Effector CD8-positive, alpha-beta T cell (primary cell): Measurements from ENCODE around the gene GPRIN1.
"Not testable (repeated sequence)": the region's sequence is repeated elsewhere in the genome, so short reads cannot be mapped to it uniquely, and the experiment has no call there.

Experiments
- DNase-seq: peaks from one replicate; lab custom pipeline; 2025; lab: John Stamatoyannopoulos, UW

GPRIN1 gene

DNA sequence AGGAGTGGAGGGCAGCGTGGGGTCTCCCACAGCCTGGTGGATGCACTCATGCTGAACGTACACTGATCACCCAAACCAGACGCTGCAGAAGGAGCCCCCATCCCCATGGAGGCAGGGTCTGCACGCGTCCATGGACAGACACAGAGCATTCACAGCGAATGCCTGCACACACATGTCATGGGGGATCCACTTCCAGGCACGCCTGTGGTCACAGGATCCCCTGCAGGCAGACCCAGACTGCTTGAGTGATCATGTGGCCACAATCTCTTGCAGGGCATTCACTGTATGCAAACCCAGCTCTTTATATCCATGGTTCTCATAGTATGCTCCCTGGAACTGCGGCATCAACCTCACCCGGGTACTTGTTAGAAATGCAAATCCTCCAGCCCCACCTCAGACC, 15.0 kb upstream of the GPRIN1 start:
- DNase-seq = no peak

DNA sequence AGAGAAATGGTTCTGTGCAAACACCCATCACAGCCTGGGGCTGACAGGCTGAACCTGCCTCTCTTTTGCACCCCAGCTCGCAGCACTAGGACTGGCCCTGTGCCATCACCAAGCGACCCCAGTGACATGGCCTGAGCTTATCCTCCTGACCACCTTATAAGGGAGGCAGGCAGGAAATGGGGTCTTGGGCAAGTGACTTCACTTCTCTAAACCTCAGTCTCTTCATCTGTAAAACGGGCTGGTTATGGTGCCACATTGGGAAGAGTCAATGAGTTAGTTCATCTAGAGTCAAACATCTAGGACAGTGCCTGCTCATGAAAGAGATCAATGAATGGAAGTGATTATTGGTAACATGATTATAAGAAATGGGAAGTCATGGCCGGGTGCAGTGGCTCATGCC, 14.2 kb upstream of the GPRIN1 start:
- DNase-seq = no peak

DNA sequence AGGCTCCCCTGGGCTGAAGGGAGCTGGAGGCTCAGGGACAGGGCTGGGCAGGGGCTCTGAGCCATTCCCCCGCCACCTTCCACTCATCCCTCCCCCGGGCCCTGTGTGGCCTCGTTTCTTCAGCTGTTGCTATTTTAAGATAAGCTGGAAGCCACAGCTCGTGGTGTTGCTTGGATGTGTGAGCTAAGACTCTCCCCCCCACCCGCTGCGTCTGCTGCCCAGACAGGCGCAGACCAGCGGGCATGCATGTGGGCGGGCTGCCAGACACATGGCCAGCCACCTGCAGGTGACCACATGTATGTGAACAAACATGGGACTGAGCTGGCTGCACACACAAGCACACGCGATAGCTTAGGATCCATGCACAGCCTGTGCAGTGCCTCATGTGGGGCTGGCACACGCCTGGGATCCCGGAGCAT, 11.7 kb upstream of the GPRIN1 start:
- DNase-seq = no peak

DNA sequence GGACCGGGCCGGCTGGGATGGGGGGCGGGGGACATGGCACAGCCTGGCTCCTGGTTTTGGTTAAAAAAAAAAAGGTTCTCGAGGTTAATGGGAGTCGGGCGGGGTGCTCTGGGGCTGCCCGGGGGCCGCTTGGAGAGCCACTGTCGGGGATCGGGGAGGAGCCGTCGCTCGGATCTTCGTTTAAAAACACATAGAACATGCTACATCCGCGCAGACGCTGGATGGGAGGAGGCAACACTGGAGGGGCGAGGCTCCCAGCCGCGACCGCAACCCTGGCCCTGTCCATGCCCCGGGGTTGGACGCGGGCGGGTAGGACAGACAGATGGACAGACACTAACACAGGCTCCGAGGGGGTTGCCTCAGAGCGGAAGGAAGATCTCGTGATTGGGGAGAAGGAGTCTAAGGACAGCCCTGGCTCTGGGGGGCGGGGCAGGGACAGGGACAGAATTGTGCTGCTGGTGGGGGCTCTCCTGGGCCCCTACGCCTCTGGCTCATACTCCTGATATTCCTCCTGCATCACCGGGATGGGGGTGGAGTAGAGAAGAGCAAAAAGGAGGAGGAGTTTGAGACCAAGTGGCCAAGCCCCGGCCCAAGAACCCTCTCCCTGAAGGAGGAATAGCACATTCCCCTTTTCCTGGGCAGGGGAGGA, 10.5 kb upstream of the GPRIN1 start:
- no peak for DNase-seq

DNA sequence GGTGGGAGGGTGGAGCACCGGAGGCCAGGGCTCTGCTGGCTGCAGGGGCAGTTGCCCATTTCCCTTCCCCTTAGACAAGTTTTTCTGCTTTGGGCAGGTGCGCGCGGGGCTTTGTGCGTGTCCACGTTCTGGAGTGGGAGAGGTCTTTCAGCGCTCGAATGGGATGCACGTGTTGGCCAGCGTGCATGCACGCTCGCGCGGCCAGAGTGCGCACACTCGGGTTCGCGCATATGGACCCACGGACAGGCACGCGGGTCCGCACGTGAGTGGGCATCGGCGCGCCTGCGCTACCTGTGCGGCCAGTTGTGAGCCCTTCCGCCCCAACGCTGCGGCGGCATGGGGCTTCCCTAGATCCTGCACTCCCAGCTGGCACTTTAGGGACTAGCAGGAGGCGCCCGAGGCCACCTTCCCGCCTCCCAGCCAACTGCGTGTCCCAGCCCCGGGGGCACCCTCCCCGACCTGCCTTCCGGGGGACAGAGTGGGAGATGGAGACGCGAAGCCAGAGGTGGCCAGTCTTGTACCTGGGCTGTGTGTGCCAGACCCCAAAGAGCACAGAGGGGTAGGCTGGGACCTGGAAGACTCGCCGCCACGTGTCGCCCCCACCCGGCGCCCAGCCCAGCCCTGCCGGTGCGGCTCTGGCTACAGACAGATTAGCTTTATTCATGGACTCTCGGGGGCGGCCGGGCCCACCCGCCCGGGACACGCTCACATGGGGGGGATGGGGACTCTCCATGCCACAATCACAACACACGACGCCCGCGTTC, 9.8 kb upstream of the GPRIN1 start:
- DNase-seq = no peak

DNA sequence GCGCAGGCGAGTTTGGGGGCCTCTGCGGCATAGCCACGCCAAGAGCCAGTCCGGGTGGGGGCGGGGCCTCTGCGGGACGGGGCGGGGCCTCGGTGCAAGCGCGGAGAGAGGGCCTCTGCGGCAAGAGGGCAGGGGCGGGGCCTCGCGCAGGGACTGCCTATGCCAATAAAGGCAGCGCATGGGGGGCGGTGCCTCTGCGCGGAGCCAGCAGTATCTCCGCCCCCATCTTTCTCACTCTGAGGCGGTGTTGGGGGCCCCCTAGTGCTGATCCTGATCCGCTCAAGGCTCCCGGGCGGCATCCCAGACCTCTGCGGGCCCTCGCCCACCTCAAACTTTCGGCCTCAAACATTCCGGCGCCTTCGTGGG, 9.2 kb upstream of the GPRIN1 start:
- DNase-seq = peak; percentile 68

DNA sequence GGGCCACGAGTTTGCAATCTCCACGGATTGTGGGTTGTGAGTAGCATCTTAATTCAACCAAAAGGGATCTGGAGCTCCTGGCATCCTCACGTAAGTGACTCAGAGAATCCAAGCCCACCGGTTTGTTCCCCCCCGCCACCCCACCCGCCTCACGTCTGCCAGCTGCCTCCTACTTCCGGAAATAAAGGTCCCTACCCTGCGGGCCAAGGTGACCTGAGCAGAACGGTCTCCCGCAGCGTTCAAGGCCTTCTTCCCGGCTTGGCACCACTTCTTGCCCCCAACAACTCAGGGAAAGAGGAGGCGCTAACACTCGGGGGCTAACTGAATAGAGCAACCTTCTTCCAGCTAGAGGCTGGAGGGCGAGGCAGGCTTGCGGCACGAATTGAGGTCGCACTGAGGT, 8.8 kb upstream of the GPRIN1 start:
- no peak for DNase-seq

DNA sequence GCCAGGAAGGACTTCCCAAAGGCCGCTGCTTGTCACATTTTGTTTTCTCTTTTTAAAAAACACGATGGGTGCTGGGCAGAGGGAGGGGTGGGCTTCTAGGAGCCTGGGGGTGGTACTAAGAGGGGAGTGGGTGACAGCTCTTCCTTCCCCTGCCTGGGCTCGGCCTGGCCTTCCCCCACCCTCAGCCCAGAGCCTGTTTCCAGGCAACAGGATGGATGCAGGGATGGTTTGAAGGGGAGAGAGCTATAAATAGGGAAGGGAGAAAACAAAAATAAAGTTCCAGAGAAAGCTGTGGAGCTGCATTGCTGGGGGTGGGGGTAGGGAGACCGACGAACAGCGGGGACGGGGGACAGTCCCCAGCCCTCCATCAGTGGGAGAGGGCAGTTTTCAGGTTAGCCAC, 6.6 kb upstream of the GPRIN1 start:
- no peak for DNase-seq

DNA sequence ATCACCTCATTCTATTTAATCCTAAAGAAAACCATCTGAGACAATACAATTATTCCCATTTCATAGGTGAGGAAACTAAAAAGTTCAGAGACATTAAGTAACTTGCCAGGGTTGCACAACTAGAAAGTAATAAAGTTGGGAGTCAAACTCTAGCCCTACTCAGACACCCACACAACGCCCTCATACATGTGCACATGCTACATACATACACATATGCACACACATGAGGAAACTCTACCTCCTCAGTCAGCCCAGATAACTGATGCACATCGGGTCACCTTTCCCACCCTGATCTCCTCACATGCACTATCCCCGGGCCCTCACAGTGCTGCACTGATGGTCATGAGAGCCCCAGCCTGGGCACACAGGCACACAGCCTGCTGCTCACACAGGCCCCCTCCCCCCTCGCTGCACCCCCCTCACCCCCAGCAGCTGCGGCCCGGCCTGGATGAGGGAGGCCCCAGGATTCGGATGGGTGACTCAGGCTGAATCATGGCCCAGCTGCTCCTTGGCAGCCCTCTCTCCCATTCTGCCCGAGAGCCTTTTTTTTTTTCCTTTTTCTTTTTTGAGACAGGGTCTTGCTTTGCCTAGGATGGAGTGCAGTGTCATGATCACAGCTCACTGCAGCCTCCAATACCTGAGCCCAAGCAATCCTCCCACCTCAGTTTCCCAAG, 5.0 kb upstream of the GPRIN1 start:
- no peak for DNase-seq

DNA sequence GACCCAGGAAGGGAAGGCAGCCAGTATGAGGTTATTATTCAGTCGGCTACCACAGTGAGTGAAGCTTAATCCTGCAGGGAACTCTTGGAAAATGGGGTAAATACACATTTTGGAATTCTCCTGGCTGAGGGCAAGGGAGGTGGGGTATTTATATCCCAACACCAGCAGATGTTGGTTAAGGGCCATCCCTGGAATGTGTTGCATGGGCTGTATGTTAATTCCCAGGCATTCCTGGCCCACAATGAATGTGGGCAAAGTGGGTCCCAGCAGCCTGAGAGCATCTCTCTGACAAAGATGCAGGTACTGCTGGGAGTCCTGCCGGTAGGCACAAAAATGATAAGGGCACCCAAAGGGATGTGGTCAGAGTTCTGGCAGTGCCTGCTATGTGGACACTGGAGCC, 2.9 kb upstream of the GPRIN1 start:
- DNase-seq = no peak

DNA sequence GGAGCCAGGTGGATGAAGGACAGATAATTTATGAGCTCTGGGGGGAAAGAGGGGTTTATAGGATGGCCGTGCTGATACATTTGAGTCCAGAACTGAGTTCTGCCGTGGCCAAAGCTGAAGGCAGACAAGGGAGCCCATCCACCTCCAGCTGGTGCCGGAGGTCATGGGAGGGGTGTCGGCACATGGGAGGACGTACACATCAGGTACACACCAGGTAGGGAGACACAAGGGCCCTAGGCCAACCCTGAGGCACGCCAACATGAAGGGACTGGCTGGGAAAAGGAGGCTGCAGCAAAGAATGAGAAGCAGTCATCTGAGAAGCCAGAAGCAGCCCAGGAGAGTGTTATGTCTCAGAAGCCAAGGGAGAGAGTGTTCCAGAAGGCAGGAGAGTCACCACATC, 2.1 kb upstream of the GPRIN1 start:
- no peak for DNase-seq

DNA sequence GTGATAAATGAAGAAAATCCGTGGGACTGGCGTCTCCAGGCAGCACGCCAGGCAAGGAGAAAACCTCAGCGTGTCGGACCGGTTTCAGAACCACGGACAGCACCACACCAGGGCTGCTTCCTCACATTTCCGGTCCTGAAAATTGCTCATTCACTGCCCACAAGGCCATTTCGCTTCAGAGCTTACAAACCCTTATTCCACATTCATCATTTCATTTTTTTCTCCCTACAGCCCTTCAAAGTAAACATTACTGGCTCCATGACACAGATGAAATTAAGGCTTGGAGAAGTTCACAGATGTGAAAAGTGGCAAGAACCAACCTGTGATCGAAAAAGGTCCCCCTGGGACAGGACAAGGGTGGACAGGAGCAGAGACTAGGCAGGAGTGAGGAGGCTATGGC, 1.5 kb upstream of the GPRIN1 start:
- DNase-seq = peak; percentile 26

DNA sequence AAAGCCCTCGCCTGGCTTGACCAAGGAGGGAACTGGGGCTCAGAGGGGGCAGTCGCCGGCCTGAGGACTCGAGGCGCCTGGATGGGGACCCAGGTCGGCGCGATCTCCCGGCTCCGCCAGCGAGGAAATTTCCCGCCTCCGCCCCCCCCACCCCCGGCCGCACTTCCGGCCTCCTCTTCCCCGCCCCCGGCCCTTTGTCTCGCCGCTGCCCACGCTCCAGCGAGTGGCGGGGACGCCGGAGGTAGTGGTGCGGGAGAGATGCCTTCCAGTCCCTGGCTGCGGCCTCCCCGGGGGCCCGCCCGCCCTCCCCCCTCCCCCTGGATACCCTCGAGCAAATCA, 448 bp upstream of the GPRIN1 start:
- no peak for DNase-seq

DNA sequence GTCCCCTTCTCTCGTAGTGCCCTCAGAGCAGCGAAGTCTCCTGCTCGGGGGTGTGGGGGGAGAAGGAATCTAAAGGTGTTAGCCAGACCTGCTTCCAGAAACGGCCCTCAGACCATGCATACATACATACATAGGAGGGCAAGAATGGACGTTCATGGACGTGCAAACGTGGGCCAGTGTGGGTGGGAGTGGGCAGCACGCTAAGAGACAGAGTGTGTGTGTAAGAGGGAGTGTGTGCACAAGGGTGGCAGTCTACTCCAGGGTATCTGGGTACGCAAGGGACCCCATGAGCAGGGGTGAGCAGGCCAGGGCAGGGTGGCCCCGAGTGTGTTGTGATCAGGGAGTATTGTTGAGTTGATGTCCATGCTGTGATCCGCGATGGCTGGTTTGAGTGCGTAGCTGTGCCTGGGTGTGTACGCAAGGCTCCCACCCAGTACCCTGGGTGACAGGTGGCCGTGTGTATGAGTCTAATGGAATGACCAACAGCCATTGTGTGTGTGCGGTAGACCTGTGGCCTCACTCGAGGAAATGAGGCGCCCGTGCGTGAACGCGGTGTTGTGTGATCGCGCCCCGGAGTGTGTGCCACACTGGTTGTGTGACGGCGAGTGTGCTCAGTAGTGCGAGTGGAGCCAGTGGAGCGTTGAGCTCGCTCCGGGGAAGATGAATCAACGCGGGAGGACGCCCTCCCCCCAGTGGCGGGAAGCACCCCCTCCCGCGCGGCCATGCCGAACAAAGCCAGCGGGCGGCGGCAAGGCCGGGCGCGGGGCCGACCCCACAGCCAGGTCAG, 826 bp downstream of the GPRIN1 start:
- DNase-seq = no peak

DNA sequence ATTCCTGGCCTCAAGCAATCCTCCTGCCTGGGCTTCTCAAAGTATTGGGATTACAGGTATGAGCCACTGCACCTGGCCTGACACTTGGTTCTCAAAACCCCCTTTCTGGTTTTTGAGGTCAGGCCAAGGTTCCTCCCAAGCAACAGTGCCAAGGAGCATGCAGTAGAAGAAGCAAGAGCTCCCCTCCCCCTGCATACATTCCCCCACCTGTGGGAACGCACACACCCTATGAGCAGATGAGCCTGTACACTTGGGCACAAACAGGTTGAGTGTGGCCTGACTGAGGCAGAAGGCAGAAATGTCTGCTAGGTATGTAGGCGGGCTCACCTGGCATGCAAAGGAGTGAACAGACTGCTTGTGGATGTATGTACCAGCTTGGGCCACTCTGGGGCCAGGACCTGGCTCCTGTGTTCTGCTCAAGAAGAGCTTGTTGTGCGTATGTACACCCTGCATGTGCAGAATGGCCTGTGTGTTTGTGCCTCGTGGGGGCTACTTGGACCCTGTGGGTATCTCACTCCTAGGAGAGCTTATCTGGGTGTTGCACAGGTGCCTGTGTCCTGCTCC, 1.7 kb downstream of the GPRIN1 start:
- DNase-seq = no peak

DNA sequence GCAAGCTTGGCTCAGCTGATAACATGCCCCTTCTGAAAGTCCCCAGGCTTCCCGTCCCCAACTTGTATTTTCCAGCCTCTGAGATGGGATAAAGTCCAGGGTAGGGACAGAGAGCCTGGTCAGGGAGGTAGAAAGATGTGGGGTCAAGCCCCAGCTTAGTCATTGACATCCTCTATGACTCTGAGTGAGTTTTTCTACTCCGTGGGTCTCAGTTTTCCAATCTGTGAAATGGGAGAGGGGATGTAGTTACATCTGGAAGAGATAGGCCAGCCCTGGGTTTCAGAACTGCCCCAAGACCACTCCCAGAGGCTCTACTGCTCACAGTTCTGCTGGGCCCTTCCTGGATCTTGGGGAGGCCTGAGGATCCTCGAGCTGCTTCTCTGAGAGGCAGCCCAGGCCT, 3.1 kb downstream of the GPRIN1 start:
- DNase-seq = no peak

DNA sequence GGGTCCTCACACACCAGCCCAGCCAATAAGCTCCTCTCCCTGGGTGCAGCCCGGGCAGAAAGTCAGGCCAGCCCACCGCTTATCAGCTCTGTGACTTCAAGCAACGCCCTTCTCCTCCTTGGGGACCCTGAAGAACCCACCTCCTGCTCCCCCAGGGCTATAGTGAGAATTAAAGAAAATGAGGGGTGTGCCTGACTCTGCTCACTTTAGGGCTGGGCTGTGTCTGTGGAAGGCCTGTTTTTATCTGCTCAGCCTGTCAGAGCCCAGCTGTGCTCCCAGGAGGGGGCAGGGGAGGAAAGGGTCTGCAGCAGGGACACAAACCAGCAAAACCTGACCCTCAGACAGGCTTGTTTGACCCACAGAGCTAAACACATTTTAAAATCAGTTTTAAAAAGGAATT, 3.9 kb downstream of the GPRIN1 start:
- no peak for DNase-seq

DNA sequence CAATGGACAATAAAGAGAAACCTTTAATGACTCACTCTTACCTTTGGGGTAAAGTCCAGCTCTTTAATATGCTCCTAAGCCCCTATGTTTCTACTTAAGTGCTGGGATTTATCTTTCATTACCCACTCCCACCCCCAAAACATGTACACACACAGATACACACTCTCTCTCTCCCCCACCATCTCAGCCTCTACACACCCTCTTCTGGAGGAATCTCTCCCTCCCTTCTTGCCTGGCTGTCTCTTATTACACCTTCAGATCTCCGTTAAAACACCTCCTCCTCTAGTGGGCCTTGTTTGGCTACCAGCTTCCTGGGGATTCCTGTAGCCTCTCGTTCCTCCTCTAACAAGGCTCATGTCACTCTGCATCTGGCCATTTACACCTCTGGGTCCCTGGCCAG, 6.9 kb downstream of the GPRIN1 start:
- DNase-seq = no peak

DNA sequence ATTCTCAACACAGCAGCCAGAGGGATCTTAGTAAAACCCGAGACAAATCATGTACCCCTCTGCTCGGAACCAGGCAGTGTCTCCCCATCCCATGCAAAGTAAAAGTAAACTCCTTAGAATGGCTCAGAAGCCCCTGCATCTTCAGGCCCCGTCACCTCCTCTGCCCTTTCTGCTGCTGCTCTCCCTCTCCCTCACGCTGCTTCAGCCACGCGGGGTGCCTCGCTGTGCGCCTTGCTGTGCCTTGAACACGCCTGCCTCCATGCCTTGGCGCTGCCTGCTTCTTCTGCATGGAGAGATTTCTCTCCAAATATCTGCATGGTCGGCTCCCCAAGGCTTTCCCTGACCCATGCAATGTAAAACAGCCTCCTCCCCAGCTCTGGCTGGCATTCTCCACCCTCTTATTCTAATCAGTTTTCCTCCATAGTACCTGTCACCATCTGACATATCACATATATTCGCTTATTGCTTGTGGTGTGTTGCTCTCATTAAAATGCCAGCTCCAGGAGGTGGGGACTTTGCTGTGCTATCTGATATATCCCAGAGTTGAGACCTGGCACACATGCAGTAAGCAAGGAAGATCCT, 8.0 kb downstream of the GPRIN1 start:
- DNase-seq = no peak

DNA sequence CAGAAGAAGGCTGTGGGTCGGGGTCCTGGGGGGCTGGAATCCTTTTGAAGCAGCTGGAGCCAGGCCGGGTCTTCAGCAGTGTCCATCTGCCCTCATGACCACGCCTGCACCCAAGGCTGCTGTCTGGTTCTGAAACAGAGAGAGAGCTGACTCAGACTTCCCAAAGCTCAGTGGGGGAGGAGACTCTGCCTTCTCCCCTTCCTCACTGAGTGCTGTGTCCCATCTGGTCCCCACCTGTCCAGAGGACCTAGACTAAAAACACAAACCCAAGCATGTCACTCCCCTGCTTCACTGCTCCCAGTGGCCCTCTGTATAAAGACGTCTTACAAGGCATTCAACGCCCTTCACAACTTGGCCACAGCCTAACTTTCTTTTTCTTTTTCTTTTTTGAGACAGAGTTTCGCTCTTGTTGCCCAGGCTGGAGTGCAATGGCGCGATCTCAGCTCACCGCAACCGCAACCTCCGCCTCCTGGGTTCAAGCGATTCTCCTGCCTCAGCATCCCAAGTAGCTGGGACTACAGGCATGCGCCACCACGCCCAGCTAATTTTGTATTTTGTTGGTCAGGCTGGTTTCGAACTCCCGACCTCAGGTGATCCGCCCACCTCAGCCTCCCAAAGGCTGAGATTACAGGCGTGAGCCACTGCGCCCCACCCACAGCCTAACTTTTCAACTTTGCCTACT, 10.1 kb downstream of the GPRIN1 start:
- DNase-seq = not testable (repeated sequence)
